ENCODE data around the gene ARPC5L.
"Not testable (repeated sequence)": the region's sequence is repeated elsewhere in the genome, so short reads cannot be mapped to it uniquely, and the experiment has no call there.

Gene ARPC5L

DNA sequence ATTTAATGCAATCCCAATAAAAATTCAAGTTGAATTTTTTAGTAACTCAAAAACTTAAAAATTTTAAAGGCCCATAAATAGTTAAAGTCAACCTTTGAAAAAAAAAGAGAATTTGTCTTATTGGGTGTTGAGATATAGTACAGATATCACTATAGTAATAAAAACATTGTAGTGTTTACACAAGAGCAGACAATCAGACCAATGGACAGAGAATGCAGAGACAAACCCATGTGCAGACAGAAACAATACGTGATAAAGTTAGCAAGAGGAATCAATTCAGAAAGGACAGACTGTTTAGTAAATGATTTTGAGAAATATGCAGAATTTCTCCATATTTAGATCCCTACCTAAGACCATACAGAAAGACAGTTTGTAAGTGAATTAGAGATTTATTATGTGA, 45.0 kb downstream of the ARPC5L start:
- no peak overlapping the region for H3K27ac ChIP-seq
- TF ChIP-seq, protein P1, sequence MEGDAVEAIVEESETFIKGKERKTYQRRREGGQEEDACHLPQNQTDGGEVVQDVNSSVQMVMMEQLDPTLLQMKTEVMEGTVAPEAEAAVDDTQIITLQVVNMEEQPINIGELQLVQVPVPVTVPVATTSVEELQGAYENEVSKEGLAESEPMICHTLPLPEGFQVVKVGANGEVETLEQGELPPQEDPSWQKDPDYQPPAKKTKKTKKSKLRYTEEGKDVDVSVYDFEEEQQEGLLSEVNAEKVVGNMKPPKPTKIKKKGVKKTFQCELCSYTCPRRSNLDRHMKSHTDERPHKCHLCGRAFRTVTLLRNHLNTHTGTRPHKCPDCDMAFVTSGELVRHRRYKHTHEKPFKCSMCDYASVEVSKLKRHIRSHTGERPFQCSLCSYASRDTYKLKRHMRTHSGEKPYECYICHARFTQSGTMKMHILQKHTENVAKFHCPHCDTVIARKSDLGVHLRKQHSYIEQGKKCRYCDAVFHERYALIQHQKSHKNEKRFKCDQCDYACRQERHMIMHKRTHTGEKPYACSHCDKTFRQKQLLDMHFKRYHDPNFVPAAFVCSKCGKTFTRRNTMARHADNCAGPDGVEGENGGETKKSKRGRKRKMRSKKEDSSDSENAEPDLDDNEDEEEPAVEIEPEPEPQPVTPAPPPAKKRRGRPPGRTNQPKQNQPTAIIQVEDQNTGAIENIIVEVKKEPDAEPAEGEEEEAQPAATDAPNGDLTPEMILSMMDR (IDR thresholded peaks at IDR 0.05) = no peak
- no peaks in the 10 kb centered on the region for H3K4me1 ChIP-seq (ENCODE audit: control insufficient read depth in 1 of 2, insufficient read depth in 1 of 2, low read depth in 1 of 2, low read length in 1 of 2)
- peaks cover 77% of the 10 kb centered on the region for H3K36me3 ChIP-seq
- no peaks in the 10 kb centered on the region for H3K9me3 ChIP-seq
- no peaks in the 10 kb centered on the region for H3K27me3 ChIP-seq
- no peak overlapping the region for H3K4me3 ChIP-seq (ENCODE audit: low read depth in 1 of 2, low read length in 1 of 2)

DNA sequence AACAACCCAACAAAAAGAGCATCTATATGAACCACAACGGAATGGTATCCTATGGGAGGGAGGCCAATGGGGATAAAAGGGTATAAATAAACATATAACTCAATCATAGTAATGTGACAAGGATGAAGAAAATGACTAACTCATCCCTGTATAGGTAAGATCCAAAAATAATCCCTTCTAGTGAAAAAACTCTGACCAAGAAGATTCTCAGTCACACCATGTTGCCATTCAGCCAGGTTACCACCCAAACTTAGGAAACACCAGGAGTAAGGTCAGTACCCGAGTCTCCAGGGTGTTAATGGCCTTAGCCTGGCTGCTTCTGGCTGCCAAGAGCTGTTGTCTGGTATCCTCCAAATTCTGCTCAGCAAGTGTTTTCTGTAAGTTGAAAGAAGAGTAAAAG, 46.2 kb downstream of the ARPC5L start:
- no peak overlapping the region for H3K4me3 ChIP-seq (ENCODE audit: low read depth in 1 of 2, low read length in 1 of 2)

DNA sequence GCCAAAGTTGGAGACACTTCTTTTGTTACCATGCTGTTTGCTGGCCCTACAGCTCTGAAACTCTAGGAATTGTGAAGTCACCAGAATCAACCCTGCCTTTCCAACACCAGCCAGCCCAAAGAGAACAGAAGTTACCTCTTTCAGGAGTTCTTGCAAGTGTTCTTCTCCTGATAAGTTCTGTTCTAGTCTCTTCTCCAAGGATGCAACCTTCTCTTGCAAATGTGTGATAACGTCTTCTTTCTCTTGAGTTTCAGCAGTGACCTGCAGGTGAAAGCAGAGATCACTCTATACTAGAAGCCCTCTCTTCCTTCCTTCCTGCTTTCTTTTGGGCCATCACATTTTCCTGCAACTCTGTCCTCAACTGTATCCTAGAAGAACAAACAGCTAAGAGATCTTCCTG, 49.8 kb downstream of the ARPC5L start:
- H3K4me3 ChIP-seq (ENCODE audit: low read depth in 1 of 2, low read length in 1 of 2) = no peak overlapping the region
- no peaks in the 10 kb centered on the region for H3K9me3 ChIP-seq
- TF ChIP-seq, protein P1 (IDR thresholded peaks at IDR 0.05) = no peak
- no peaks in the 10 kb centered on the region for H3K4me1 ChIP-seq (ENCODE audit: control insufficient read depth in 1 of 2, insufficient read depth in 1 of 2, low read depth in 1 of 2, low read length in 1 of 2)
- no peaks in the 10 kb centered on the region for H3K27me3 ChIP-seq
- peaks cover 85% of the 10 kb centered on the region for H3K36me3 ChIP-seq
- H3K27ac ChIP-seq = no peak overlapping the region

More for the DNA sequence above, 46.2 kb downstream of the ARPC5L start:
- H3K9me3 ChIP-seq = no peaks in the 10 kb centered on the region
- H3K36me3 ChIP-seq = peaks cover 79% of the 10 kb centered on the region
- H3K27ac ChIP-seq = no peak overlapping the region
- no peaks in the 10 kb centered on the region for H3K27me3 ChIP-seq
- TF ChIP-seq, protein P1 (IDR thresholded peaks at IDR 0.05) = no peak
- H3K4me1 ChIP-seq (ENCODE audit: control insufficient read depth in 1 of 2, insufficient read depth in 1 of 2, low read depth in 1 of 2, low read length in 1 of 2) = no peaks in the 10 kb centered on the region

DNA sequence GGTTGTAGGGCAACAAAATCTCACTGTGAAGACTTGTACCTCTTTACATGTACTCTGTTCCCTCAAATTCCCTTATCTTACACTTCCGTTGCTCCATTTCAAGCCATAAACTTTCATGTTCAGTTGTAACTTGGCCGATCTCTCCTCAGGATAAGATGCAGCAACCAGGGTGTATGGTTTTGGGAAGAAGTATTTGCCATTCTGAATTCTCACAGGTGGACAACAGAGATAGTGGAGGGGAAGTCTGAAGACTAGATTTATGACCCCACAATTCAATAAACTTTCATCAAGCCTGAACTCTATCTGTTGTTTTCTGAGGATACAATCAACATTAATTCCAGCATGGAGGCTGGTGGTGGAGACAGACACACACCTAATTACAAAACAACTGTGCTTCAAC, 51.4 kb downstream of the ARPC5L start:
- H3K4me1 ChIP-seq (ENCODE audit: control insufficient read depth in 1 of 2, insufficient read depth in 1 of 2, low read depth in 1 of 2, low read length in 1 of 2) = no peaks in the 10 kb centered on the region
- TF ChIP-seq, protein P1 (IDR thresholded peaks at IDR 0.05) = no peak
- H3K9me3 ChIP-seq = no peaks in the 10 kb centered on the region
- no peak overlapping the region for H3K4me3 ChIP-seq (ENCODE audit: low read depth in 1 of 2, low read length in 1 of 2)
- H3K36me3 ChIP-seq = peaks cover 80% of the 10 kb centered on the region
- no peak overlapping the region for H3K27ac ChIP-seq
- H3K27me3 ChIP-seq = no peaks in the 10 kb centered on the region

DNA sequence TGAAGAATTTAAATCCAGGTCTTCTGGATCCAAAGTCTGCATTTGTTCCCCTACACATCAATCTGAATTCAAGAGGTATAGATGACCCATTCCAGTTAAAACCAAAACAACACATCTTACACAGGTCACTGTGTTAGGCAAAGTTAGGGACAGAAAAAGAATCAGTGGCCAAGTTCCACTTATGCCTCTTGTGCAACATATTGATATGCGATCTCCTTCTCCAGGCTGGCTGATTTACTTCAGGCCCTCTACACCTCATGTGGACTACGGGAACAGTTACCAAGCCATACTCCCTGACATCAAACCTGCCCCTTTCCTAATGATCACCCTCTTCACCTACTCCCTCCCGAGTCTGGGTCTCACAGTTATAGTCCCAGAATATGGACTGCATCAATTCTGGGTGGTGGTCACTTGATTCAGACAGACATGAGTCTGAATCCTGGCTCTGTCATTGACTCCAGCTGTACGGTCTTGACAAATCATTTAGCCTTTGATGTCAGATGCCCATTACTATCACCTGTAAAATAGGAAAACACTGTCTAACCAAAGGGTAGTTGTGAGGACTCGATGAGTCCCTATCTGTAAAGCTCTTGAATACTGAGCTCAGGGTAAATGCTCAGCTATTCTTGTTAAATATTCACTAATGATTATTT, 52.9 kb downstream of the ARPC5L start:
- peaks cover 82% of the 10 kb centered on the region for H3K36me3 ChIP-seq

DNA sequence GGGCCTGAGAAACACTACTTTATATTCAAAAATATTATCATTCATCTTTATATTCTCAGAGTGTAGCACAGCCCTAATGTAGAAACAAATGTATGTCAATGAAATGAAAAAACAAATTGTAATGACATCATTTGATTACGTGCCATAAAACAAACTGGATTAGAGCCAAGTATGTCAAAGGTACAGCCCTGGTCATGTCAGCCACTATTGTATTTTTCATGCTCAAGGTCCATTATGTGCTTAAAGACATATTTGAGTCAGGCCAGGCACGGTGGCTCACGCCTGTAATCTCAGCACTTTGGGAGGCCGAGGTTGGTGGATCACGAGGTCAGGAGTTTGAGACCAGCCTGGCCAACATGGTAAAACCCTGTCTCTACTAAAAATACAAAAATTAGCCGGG, 58.5 kb downstream of the ARPC5L start:
- peaks cover 68% of the 10 kb centered on the region for H3K36me3 ChIP-seq
- H3K27me3 ChIP-seq; H3K27ac ChIP-seq; H3K4me3 ChIP-seq (ENCODE audit: low read depth in 1 of 2, low read length in 1 of 2); H3K4me1 ChIP-seq (ENCODE audit: control insufficient read depth in 1 of 2, insufficient read depth in 1 of 2, low read depth in 1 of 2, low read length in 1 of 2); H3K9me3 ChIP-seq: not testable (repeated sequence)

More for the DNA sequence above, 52.9 kb downstream of the ARPC5L start:
- no peak overlapping the region for H3K4me3 ChIP-seq (ENCODE audit: low read depth in 1 of 2, low read length in 1 of 2)
- H3K4me1 ChIP-seq (ENCODE audit: control insufficient read depth in 1 of 2, insufficient read depth in 1 of 2, low read depth in 1 of 2, low read length in 1 of 2) = no peaks in the 10 kb centered on the region
- TF ChIP-seq, protein P1 (IDR thresholded peaks at IDR 0.05) = no peak
- H3K27ac ChIP-seq = no peak overlapping the region
- no peaks in the 10 kb centered on the region for H3K27me3 ChIP-seq
- no peaks in the 10 kb centered on the region for H3K9me3 ChIP-seq

Measured in neutrophil (primary cell).